Activated T-cell treated with anti-CD3 and anti-CD28 coated beads, Interleukin-2, amount 50 U/mL, for 72 hours (primary cell): ENCODE measurements around the gene PDE11A. TPM values are rescaled to one million over a fixed set of nuclear protein-coding genes. Genes with fewer than 3 reads are reported as not detected.

Experiments used
- ATAC-seq, 2 donors: fragments of 150-1000 bp; cut with Tn5 transposase; replicated peaks in 1 of 2; 2 replicates each; pipeline ENCODE4 v1.10.0; 2021; ENCODE audit warnings: moderate library complexity in 2 of 2, mild to moderate bottlenecking in 1 of 2
- DNase-seq, 2 donors: peaks; one replicate each; pipeline ENCODE4 v3.0.0; 2021 to 2022; ENCODE audit warnings: mixed read lengths in 1 of 2
- H3K27ac Mint-ChIP-seq: one replicate; pipeline ENCODE4 v1.8.0; 2022; ENCODE audit warnings: mild to moderate bottlenecking, moderate library complexity, mixed read lengths
- H3K27me3 Mint-ChIP-seq: one replicate; pipeline ENCODE4 v1.8.0; 2022; ENCODE audit warnings: low read depth, mixed read lengths
- H3K36me3 Mint-ChIP-seq, 2 donors: one replicate each; pipeline ENCODE4 v1.8.0; 2022; ENCODE audit warnings: mixed read lengths in 2 of 2, mild to moderate bottlenecking in 1 of 2; ENCODE audit not compliant: insufficient read depth in 2 of 2
- H3K4me1 Mint-ChIP-seq: one replicate; pipeline ENCODE4 v1.8.0; 2022; ENCODE audit warnings: low read depth, mixed read lengths
- H3K4me3 Mint-ChIP-seq, 2 donors: one replicate each; pipeline ENCODE4 v1.8.0; 2022; ENCODE audit warnings: mild to moderate bottlenecking in 2 of 2, mixed read lengths in 2 of 2, moderate library complexity in 2 of 2
- H3K9me3 Mint-ChIP-seq, 2 donors: one replicate each; pipeline ENCODE4 v1.8.0; 2022; ENCODE audit warnings: mixed read lengths in 2 of 2
- total RNA-seq, 2 donors: library from RNA; stranded (reverse); gene quantifications; one replicate each; pipeline ENCODE4 v1.2.3, GENCODE V29; 2022

PDE11A gene
- total RNA-seq, 2 donors from 2014 or later, result not detected

- Mint-ChIP-seq H3K27me3 (no peaks in the 10 kb centered on the region), H3K4me3 (no peak overlapping the region), H3K4me1 (no peaks in the 10 kb centered on the region), H3K9me3 (no peaks in the 10 kb centered on the region), H3K27ac (no peak overlapping the region), H3K36me3 (no peaks in the 10 kb centered on the region)
- ATAC-seq (no peak), DNase-seq (no peak)
These were observed 54.4 kb downstream of the PDE11A start for GRCh38 chr2:178018141-178018540.

GRCh38 chr2:178016612-178017011 is 56.0 kb downstream of the PDE11A start:
- Mint-ChIP-seq H3K4me3 (no peak overlapping the region), H3K27ac (no peak overlapping the region), H3K27me3 (no peaks in the 10 kb centered on the region), H3K36me3 (no peaks in the 10 kb centered on the region), H3K9me3 (no peaks in the 10 kb centered on the region), H3K4me1 (no peaks in the 10 kb centered on the region)
- ATAC-seq (no peak), DNase-seq (no peak)

GRCh38 chr2:178012639-178013038 is 59.9 kb downstream of the PDE11A start:
- Mint-ChIP-seq H3K4me1 (no peaks in the 10 kb centered on the region), H3K4me3 (no peak overlapping the region), H3K9me3 (no peaks in the 10 kb centered on the region), H3K27ac (no peak overlapping the region), H3K27me3 (no peaks in the 10 kb centered on the region), H3K36me3 (no peaks in the 10 kb centered on the region)
- ATAC-seq (no peak), DNase-seq (no peak)

- DNase-seq (no peak), ATAC-seq (no peak)
- Mint-ChIP-seq H3K27me3 (no peaks in the 10 kb centered on the region), H3K27ac (no peak overlapping the region), H3K36me3 (no peaks in the 10 kb centered on the region), H3K9me3 (no peaks in the 10 kb centered on the region), H3K4me1 (no peaks in the 10 kb centered on the region), H3K4me3 (no peak overlapping the region)
These were observed 62.8 kb downstream of the PDE11A start for GRCh38 chr2:178009813-178010212.

- ATAC-seq (no peak), DNase-seq (no peak)
- Mint-ChIP-seq H3K27me3 (no peaks in the 10 kb centered on the region), H3K9me3 (no peaks in the 10 kb centered on the region), H3K4me3 (no peak overlapping the region), H3K27ac (no peak overlapping the region), H3K4me1 (no peaks in the 10 kb centered on the region), H3K36me3 (no peaks in the 10 kb centered on the region)
These were observed 63.8 kb downstream of the PDE11A start for GRCh38 chr2:178008636-178009289.

- H3K9me3 Mint-ChIP-seq, result no peaks in the 10 kb centered on the region
- no peak for ATAC-seq
- H3K36me3 Mint-ChIP-seq, result no peaks in the 10 kb centered on the region
- H3K27me3 Mint-ChIP-seq, result no peaks in the 10 kb centered on the region
- DNase-seq, result no peak
- no peak overlapping the region for H3K4me3 Mint-ChIP-seq
- no peak overlapping the region for H3K27ac Mint-ChIP-seq
- no peaks in the 10 kb centered on the region for H3K4me1 Mint-ChIP-seq
These were observed 65.9 kb downstream of the PDE11A start for GRCh38 chr2:178006710-178007109.

GRCh38 chr2:178005756-178006155 is 66.8 kb downstream of the PDE11A start:
- no peak for ATAC-seq
- DNase-seq, result no peak
- no peak overlapping the region for H3K27ac Mint-ChIP-seq
- H3K36me3 Mint-ChIP-seq, result no peaks in the 10 kb centered on the region
- H3K4me1 Mint-ChIP-seq, result no peaks in the 10 kb centered on the region
- no peaks in the 10 kb centered on the region for H3K9me3 Mint-ChIP-seq
- no peak overlapping the region for H3K4me3 Mint-ChIP-seq
- H3K27me3 Mint-ChIP-seq, result no peaks in the 10 kb centered on the region

GRCh38 chr2:178002038-178002437 is 70.5 kb downstream of the PDE11A start:
- ATAC-seq, result no peak
- H3K27me3 Mint-ChIP-seq, result peaks cover 4% of the 10 kb centered on the region
- H3K4me3 Mint-ChIP-seq, result no peak overlapping the region
- no peak for DNase-seq
- no peaks in the 10 kb centered on the region for H3K4me1 Mint-ChIP-seq
- no peak overlapping the region for H3K27ac Mint-ChIP-seq
- H3K9me3 Mint-ChIP-seq, result no peaks in the 10 kb centered on the region
- no peaks in the 10 kb centered on the region for H3K36me3 Mint-ChIP-seq

GRCh38 chr2:177998996-177999395 is 73.6 kb downstream of the PDE11A start:
- ATAC-seq (no peak), DNase-seq (no peak)
- Mint-ChIP-seq H3K27ac (no peak overlapping the region), H3K4me1 (no peaks in the 10 kb centered on the region), H3K9me3 (no peaks in the 10 kb centered on the region), H3K27me3 (peaks cover 5% of the 10 kb centered on the region), H3K4me3 (no peak overlapping the region), H3K36me3 (no peaks in the 10 kb centered on the region)

GRCh38 chr2:177998006-177998405 is 74.6 kb downstream of the PDE11A start:
- Mint-ChIP-seq H3K27me3 (peaks cover 5% of the 10 kb centered on the region), H3K4me1 (no peaks in the 10 kb centered on the region), H3K4me3 (no peak overlapping the region), H3K36me3 (no peaks in the 10 kb centered on the region), H3K27ac (no peak overlapping the region), H3K9me3 (no peaks in the 10 kb centered on the region)
- ATAC-seq (no peak), DNase-seq (no peak)

- no peaks in the 10 kb centered on the region for H3K9me3 Mint-ChIP-seq
- no peaks in the 10 kb centered on the region for H3K36me3 Mint-ChIP-seq
- DNase-seq, result no peak
- H3K27ac Mint-ChIP-seq, result no peak overlapping the region
- ATAC-seq, result no peak
- peaks cover 5% of the 10 kb centered on the region for H3K27me3 Mint-ChIP-seq
- H3K4me1 Mint-ChIP-seq, result no peaks in the 10 kb centered on the region
- H3K4me3 Mint-ChIP-seq, result no peak overlapping the region
These were observed 79.6 kb downstream of the PDE11A start for GRCh38 chr2:177992992-177993391.

- no peak overlapping the region for H3K4me3 Mint-ChIP-seq
- H3K27ac Mint-ChIP-seq, result no peak overlapping the region
- H3K27me3 Mint-ChIP-seq, result no peaks in the 10 kb centered on the region
- no peak for DNase-seq
- no peaks in the 10 kb centered on the region for H3K4me1 Mint-ChIP-seq
- H3K36me3 Mint-ChIP-seq, result no peaks in the 10 kb centered on the region
- peak in 1 of 2 donors; percentile 60 for ATAC-seq
- H3K9me3 Mint-ChIP-seq, result no peaks in the 10 kb centered on the region
These were observed 83.3 kb downstream of the PDE11A start for GRCh38 chr2:177989029-177989885.

- H3K4me1 Mint-ChIP-seq, result no peaks in the 10 kb centered on the region
- no peak overlapping the region for H3K4me3 Mint-ChIP-seq
- H3K27me3 Mint-ChIP-seq, result no peaks in the 10 kb centered on the region
- no peaks in the 10 kb centered on the region for H3K9me3 Mint-ChIP-seq
- no peak for ATAC-seq
- H3K36me3 Mint-ChIP-seq, result no peaks in the 10 kb centered on the region
- no peak overlapping the region for H3K27ac Mint-ChIP-seq
- no peak for DNase-seq
These were observed 87.8 kb downstream of the PDE11A start for GRCh38 chr2:177984749-177985148.
